ENCODE results near the gene GTPBP6. TPM values are rescaled to one million over a fixed set of nuclear protein-coding genes. Genes with fewer than 3 reads are reported as not detected.

GTPBP6 gene
- total RNA-seq, 1 donor from 2014 or later: 49.5 TPM

- DNase-seq (ENCODE audit: low read depth): no peak
- Histone ChIP-seq H3K36me3 (ENCODE audit: control insufficient read depth, insufficient read depth, low read length) (peaks cover 2% of the 10 kb centered on the region), H3K27me3 (ENCODE audit: control insufficient read depth, insufficient read depth, low read length) (no peaks in the 10 kb centered on the region), H3K4me3 (ENCODE audit: low read depth, low read length) (no peak overlapping the region)
- no peak for TF ChIP-seq CTCF (IDR thresholded peaks at IDR 0.05; ENCODE audit: insufficient read depth, low read length, poor library complexity, severe bottlenecking)
Observed at GRCh38 chrX:302975-303374, 15.6 kb downstream of the GTPBP6 start.

- TF ChIP-seq CTCF (IDR thresholded peaks at IDR 0.05; ENCODE audit: insufficient read depth, low read length, poor library complexity, severe bottlenecking): no peak
- H3K36me3 ChIP-seq (ENCODE audit: control insufficient read depth, insufficient read depth, low read length): no peaks in the 10 kb centered on the region
- no peaks in the 10 kb centered on the region for H3K27me3 ChIP-seq (ENCODE audit: control insufficient read depth, insufficient read depth, low read length)
- H3K4me3 ChIP-seq (ENCODE audit: low read depth, low read length): no peak overlapping the region
- no peak for DNase-seq (ENCODE audit: low read depth)
Observed at GRCh38 chrX:300334-300733, 18.3 kb downstream of the GTPBP6 start.

GRCh38 chrX:298993-299392 lies 19.6 kb downstream of the GTPBP6 start:
- H3K36me3 ChIP-seq (ENCODE audit: control insufficient read depth, insufficient read depth, low read length): no peaks in the 10 kb centered on the region
- H3K27me3 ChIP-seq (ENCODE audit: control insufficient read depth, insufficient read depth, low read length): no peaks in the 10 kb centered on the region
- no peak for DNase-seq (ENCODE audit: low read depth)
- no peak overlapping the region for H3K4me3 ChIP-seq (ENCODE audit: low read depth, low read length)
- no peak for TF ChIP-seq CTCF (IDR thresholded peaks at IDR 0.05; ENCODE audit: insufficient read depth, low read length, poor library complexity, severe bottlenecking)

- H3K27me3 ChIP-seq (ENCODE audit: control insufficient read depth, insufficient read depth, low read length): no peaks in the 10 kb centered on the region
- H3K4me3 ChIP-seq (ENCODE audit: low read depth, low read length): no peak overlapping the region
- TF ChIP-seq CTCF (IDR thresholded peaks at IDR 0.05; ENCODE audit: insufficient read depth, low read length, poor library complexity, severe bottlenecking): no peak
- no peak for DNase-seq (ENCODE audit: low read depth)
- no peaks in the 10 kb centered on the region for H3K36me3 ChIP-seq (ENCODE audit: control insufficient read depth, insufficient read depth, low read length)
Observed at GRCh38 chrX:295136-295535, 23.5 kb downstream of the GTPBP6 start.

GRCh38 chrX:292900-293897 lies 25.4 kb downstream of the GTPBP6 start:
- no peak for DNase-seq (ENCODE audit: low read depth)
- Histone ChIP-seq H3K36me3 (ENCODE audit: control insufficient read depth, insufficient read depth, low read length) (no peaks in the 10 kb centered on the region), H3K27me3 (ENCODE audit: control insufficient read depth, insufficient read depth, low read length) (no peaks in the 10 kb centered on the region), H3K4me3 (ENCODE audit: low read depth, low read length) (no peak overlapping the region)
- no peak for TF ChIP-seq CTCF (IDR thresholded peaks at IDR 0.05; ENCODE audit: insufficient read depth, low read length, poor library complexity, severe bottlenecking)
